ENCODE data around the gene CFAP97D1.

DNA sequence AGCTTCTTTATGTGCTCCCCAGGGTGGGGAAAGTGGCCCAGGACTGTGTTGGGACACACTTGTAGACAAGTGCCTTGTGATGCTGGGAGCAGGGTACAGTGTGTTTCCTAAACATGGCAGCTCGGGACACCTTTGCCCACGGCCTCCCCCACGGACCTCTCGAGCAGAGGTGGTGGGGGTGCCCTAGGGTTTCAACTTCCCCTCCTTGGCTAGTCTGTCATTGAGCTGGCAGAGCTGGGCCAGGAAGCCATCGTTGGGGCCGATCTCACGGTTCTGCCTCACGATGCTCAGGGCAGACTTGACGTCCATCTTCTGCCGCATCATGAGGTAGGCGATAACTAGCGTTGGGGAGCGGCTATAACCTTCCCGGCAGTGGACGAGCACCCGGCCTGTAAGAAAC, 10.8 kb upstream of the CFAP97D1 start:
- TF ChIP-seq, protein P1, sequence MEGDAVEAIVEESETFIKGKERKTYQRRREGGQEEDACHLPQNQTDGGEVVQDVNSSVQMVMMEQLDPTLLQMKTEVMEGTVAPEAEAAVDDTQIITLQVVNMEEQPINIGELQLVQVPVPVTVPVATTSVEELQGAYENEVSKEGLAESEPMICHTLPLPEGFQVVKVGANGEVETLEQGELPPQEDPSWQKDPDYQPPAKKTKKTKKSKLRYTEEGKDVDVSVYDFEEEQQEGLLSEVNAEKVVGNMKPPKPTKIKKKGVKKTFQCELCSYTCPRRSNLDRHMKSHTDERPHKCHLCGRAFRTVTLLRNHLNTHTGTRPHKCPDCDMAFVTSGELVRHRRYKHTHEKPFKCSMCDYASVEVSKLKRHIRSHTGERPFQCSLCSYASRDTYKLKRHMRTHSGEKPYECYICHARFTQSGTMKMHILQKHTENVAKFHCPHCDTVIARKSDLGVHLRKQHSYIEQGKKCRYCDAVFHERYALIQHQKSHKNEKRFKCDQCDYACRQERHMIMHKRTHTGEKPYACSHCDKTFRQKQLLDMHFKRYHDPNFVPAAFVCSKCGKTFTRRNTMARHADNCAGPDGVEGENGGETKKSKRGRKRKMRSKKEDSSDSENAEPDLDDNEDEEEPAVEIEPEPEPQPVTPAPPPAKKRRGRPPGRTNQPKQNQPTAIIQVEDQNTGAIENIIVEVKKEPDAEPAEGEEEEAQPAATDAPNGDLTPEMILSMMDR (conservative IDR thresholded peaks at IDR 0.05; ENCODE audit: low read depth in 2 of 2): no peak
- TF ChIP-seq EZH2 (IDR thresholded peaks at IDR 0.05; ENCODE audit: low read depth, unreplicated experiment): no peak
- no peak for TF ChIP-seq CREB1 (CRISPR knock-in tag; IDR thresholded peaks at IDR 0.05; ENCODE audit: low read depth)
- TF ChIP-seq, protein P2, sequence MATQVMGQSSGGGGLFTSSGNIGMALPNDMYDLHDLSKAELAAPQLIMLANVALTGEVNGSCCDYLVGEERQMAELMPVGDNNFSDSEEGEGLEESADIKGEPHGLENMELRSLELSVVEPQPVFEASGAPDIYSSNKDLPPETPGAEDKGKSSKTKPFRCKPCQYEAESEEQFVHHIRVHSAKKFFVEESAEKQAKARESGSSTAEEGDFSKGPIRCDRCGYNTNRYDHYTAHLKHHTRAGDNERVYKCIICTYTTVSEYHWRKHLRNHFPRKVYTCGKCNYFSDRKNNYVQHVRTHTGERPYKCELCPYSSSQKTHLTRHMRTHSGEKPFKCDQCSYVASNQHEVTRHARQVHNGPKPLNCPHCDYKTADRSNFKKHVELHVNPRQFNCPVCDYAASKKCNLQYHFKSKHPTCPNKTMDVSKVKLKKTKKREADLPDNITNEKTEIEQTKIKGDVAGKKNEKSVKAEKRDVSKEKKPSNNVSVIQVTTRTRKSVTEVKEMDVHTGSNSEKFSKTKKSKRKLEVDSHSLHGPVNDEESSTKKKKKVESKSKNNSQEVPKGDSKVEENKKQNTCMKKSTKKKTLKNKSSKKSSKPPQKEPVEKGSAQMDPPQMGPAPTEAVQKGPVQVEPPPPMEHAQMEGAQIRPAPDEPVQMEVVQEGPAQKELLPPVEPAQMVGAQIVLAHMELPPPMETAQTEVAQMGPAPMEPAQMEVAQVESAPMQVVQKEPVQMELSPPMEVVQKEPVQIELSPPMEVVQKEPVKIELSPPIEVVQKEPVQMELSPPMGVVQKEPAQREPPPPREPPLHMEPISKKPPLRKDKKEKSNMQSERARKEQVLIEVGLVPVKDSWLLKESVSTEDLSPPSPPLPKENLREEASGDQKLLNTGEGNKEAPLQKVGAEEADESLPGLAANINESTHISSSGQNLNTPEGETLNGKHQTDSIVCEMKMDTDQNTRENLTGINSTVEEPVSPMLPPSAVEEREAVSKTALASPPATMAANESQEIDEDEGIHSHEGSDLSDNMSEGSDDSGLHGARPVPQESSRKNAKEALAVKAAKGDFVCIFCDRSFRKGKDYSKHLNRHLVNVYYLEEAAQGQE (IDR thresholded peaks at IDR 0.05; ENCODE audit: unreplicated experiment): no peak
- no peak for TF ChIP-seq POLR2AphosphoS5 (IDR thresholded peaks at IDR 0.05; ENCODE audit: low read depth)
- no peak for TF ChIP-seq STAT1 (IDR thresholded peaks at IDR 0.05; ENCODE audit: unreplicated experiment)
- no peak for TF ChIP-seq EZH2phosphoT487 (IDR thresholded peaks at IDR 0.05; ENCODE audit: unreplicated experiment)

All from GM23338 (cell line).